Measurements from ENCODE around the gene SDSL. TPM values are rescaled to one million over a fixed set of nuclear protein-coding genes. Genes with fewer than 3 reads are reported as not detected.

The SDSL gene
- total and polyA plus RNA-seq, 2 donors, result 0.48 to 3.9 TPM

Other genes with a start within 250 kb of the SDSL start
- 10.3 TPM for gene DDX54, start 236.9 kb upstream of the SDSL start, total RNA-seq
- gene DDX54, start 236.9 kb upstream of the SDSL start, polyA plus RNA-seq, result 54.4 TPM
- 5.8 TPM for gene RITA1, start 236.7 kb upstream of the SDSL start, total RNA-seq
- gene RITA1, start 236.7 kb upstream of the SDSL start, polyA plus RNA-seq, result 13.8 TPM
- gene TPCN1, start 200.9 kb upstream of the SDSL start, total RNA-seq, result 19.3 TPM
- gene TPCN1, start 200.9 kb upstream of the SDSL start, polyA plus RNA-seq, result 39.3 TPM
- 12.8 TPM for gene SLC8B1, start 87.3 kb upstream of the SDSL start, total RNA-seq
- gene SLC8B1, start 87.3 kb upstream of the SDSL start, polyA plus RNA-seq, result 20.5 TPM
- gene PLBD2, start 63.8 kb upstream of the SDSL start, total RNA-seq, result 11.5 TPM
- 29.2 TPM for gene PLBD2, start 63.8 kb upstream of the SDSL start, polyA plus RNA-seq
- gene SDS, start 18.5 kb upstream of the SDSL start, total RNA-seq, result not detected
- gene SDS, start 18.5 kb upstream of the SDSL start, polyA plus RNA-seq, result 0.85 TPM
- not detected for gene LHX5, start 49.5 kb downstream of the SDSL start, total RNA-seq
- not detected for gene LHX5, start 49.5 kb downstream of the SDSL start, polyA plus RNA-seq